GM18951 (cell line): ENCODE data around the gene CERS2.

Experiments used
- POLR2A ChIP-seq: IDR thresholded peaks from 4 replicates; pipeline ENCODE4 v1.6.1; 2011; ENCODE audit warnings: mild to moderate bottlenecking; ENCODE audit not compliant: insufficient read length, insufficient read depth; ENCODE audit errors: extremely low read depth
- in situ Hi-C: fragments of 300-500 bp; cut with MboI; formaldehyde crosslinking; loops from one replicate; pipeline ENCODE4 v1.12.0; 2022; ENCODE audit warnings: low sequenced_read_pairs, mixed read lengths, inconsistent platforms; ENCODE audit not compliant: unreplicated experiment

CERS2 gene

GRCh38 chr1:150992626-150993025, 18.0 kb upstream of the CERS2 start:
- TF ChIP-seq POLR2A, result no peak
- in situ Hi-C loops, result loop anchor here (10.0 kb wide), 1 partner anchor 738 kb away; the partner anchor contains the start of gene CA14

- no peak for TF ChIP-seq POLR2A
These were observed 13.3 kb upstream of the CERS2 start for GRCh38 chr1:150987924-150988323.

GRCh38 chr1:150985179-150985825, 10.7 kb upstream of the CERS2 start:
- TF ChIP-seq POLR2A, result no peak
- in situ Hi-C loops, result no loop called here

More at GRCh38 chr1:150987924-150988323, 13.3 kb upstream of the CERS2 start:
- in situ Hi-C loops, result no loop called here

GRCh38 chr1:150981805-150982712, 7.4 kb upstream of the CERS2 start, which contains the start of gene ANXA9:
ANXA9 (plus strand) TSS chr1:150982292; CDS start chr1:150983106, 814 bp downstream.
- no peak for TF ChIP-seq POLR2A
- in situ Hi-C loops, result no loop called here

- in situ Hi-C loops, result no loop called here
- no peak for TF ChIP-seq POLR2A
These were observed 6.7 kb upstream of the CERS2 start for GRCh38 chr1:150981177-150981804.

- in situ Hi-C loops, result no loop called here
- no peak for TF ChIP-seq POLR2A
These were observed 4.7 kb upstream of the CERS2 start for GRCh38 chr1:150979092-150980056.

- in situ Hi-C loops, result no loop called here
- TF ChIP-seq POLR2A, result no peak
These were observed 2.5 kb upstream of the CERS2 start for GRCh38 chr1:150976879-150977694.

GRCh38 chr1:150976401-150976821, 1.8 kb upstream of the CERS2 start:
- in situ Hi-C loops, result no loop called here
- TF ChIP-seq POLR2A, result no peak

GRCh38 chr1:150973836-150974579, 627 bp downstream of the CERS2 start:
- in situ Hi-C loops, result no loop called here
- no peak for TF ChIP-seq POLR2A

GRCh38 chr1:150973258-150973835, 1.3 kb downstream of the CERS2 start:
- no peak for TF ChIP-seq POLR2A
- in situ Hi-C loops, result no loop called here
